GM08714 (cell line): ENCODE data around the gene GABARAP.
"Not testable (repeated sequence)": the region's sequence is repeated elsewhere in the genome, so short reads cannot be mapped to it uniquely, and the experiment has no call there.

Experiments used
- H3K4me3 ChIP-seq: fragments of 200-500 bp; sonication (Bioruptor generic); 2 replicates; pipeline ENCODE4 v1.5.1; 2014; ENCODE audit warnings: mild to moderate bottlenecking, low read length, inconsistent platforms
- ZNF274 ChIP-seq: IDR thresholded peaks from 2 replicates; pipeline ENCODE4 v1.6.1; 2012; ENCODE audit warnings: mild to moderate bottlenecking, low read depth, low read length

Gene GABARAP

GRCh38 chr17:7252176-7253043 lies 10.2 kb upstream of the GABARAP start, which contains the start of gene ELP5:
TSS of gene ELP5 (plus strand) at chr17:7252215. CDS start at chr17:7252551, 336 bp downstream.
- peak within 1 kb of the TSS; percentile 97 for H3K4me3 ChIP-seq
- TF ChIP-seq ZNF274 = no peak

- peak within 1 kb of the TSS; percentile 97 for H3K4me3 ChIP-seq
- TF ChIP-seq ZNF274 = no peak
These were observed 9.5 kb upstream of the GABARAP start, which contains the start of gene CTDNEP1 for GRCh38 chr17:7251661-7252175. TSS of gene CTDNEP1 (minus strand) at chr17:7251734. CDS start at chr17:7251296, 438 bp downstream.

- peak overlapping the region; percentile 97 for H3K4me3 ChIP-seq
- TF ChIP-seq ZNF274 = no peak
These were observed 8.7 kb upstream of the GABARAP start for GRCh38 chr17:7250695-7251627.

GRCh38 chr17:7249830-7250229 lies 7.6 kb upstream of the GABARAP start:
- H3K4me3 ChIP-seq = peak overlapping the region; percentile 97
- no peak for TF ChIP-seq ZNF274

- no peak for TF ChIP-seq ZNF274
- H3K4me3 ChIP-seq = no peak overlapping the region; the same call in 1 of the 2 replicates
These were observed 7.0 kb upstream of the GABARAP start for GRCh38 chr17:7249214-7249613.

- no peak for TF ChIP-seq ZNF274
- no peak overlapping the region for H3K4me3 ChIP-seq
These were observed 6.5 kb upstream of the GABARAP start for GRCh38 chr17:7248796-7249195.

- no peak for TF ChIP-seq ZNF274
- H3K4me3 ChIP-seq = no peak overlapping the region
These were observed 4.5 kb upstream of the GABARAP start for GRCh38 chr17:7246779-7247178.

- H3K4me3 ChIP-seq = not testable (repeated sequence)
These were observed 1.6 kb upstream of the GABARAP start for GRCh38 chr17:7243838-7244237.

GRCh38 chr17:7243453-7243729 lies 1.1 kb upstream of the GABARAP start:
- peak overlapping the region; percentile 89; the same call in 1 of the 2 replicates for H3K4me3 ChIP-seq
- TF ChIP-seq ZNF274 = no peak

GRCh38 chr17:7242717-7243452 lies 636 bp upstream of the GABARAP start:
- H3K4me3 ChIP-seq = peak overlapping the region; percentile 89
- TF ChIP-seq ZNF274 = no peak

GRCh38 chr17:7241090-7241733 lies 1.0 kb downstream of the GABARAP start:
- H3K4me3 ChIP-seq = peak overlapping the region; percentile 89
- no peak for TF ChIP-seq ZNF274

- peak overlapping the region; percentile 40; the same call in 1 of the 2 replicates for H3K4me3 ChIP-seq
- TF ChIP-seq ZNF274 = no peak
These were observed 1.9 kb downstream of the GABARAP start for GRCh38 chr17:7240375-7240774.
